ENCODE data around the gene DPH1. TPM values are rescaled to one million over a fixed set of nuclear protein-coding genes. Genes with fewer than 3 reads are reported as not detected.

Gene DPH1
- total RNA-seq, 1 donor: 28.8 TPM

GRCh38 chr17:2064147-2064489, 34.2 kb downstream of the DPH1 start:
- no peak for DNase-seq (ENCODE audit: low read depth)
- TF ChIP-seq, protein P1, sequence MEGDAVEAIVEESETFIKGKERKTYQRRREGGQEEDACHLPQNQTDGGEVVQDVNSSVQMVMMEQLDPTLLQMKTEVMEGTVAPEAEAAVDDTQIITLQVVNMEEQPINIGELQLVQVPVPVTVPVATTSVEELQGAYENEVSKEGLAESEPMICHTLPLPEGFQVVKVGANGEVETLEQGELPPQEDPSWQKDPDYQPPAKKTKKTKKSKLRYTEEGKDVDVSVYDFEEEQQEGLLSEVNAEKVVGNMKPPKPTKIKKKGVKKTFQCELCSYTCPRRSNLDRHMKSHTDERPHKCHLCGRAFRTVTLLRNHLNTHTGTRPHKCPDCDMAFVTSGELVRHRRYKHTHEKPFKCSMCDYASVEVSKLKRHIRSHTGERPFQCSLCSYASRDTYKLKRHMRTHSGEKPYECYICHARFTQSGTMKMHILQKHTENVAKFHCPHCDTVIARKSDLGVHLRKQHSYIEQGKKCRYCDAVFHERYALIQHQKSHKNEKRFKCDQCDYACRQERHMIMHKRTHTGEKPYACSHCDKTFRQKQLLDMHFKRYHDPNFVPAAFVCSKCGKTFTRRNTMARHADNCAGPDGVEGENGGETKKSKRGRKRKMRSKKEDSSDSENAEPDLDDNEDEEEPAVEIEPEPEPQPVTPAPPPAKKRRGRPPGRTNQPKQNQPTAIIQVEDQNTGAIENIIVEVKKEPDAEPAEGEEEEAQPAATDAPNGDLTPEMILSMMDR (IDR thresholded peaks at IDR 0.05; ENCODE audit: insufficient read depth, low read length): no peak
- H3K4me3 ChIP-seq (ENCODE audit: low read depth, low read length): no peak overlapping the region

DNA sequence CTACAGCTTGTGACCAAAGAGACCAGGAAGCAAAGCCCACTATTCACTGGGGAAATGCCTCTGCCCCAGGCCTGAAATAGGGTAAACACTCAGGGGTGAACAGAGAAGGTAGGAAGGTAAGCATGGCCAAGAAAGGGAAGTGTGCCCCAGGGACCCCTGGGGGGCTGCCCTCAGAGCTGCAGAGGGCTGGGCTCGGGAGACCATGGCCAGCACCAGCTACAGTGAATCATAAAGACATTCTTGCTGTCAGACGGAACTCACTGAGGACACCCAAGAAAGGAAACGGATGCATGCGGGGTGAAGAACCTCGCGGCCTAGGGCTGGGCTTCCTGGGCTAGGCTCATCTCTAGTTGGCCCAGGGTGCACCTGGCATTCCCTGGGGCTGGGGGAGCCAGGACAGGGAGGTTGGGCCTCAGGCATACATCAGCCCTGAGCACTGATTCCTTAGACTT, 34.6 kb downstream of the DPH1 start:
- TF ChIP-seq, protein P1 (IDR thresholded peaks at IDR 0.05; ENCODE audit: insufficient read depth, low read length): no peak
- no peak overlapping the region for H3K4me3 ChIP-seq (ENCODE audit: low read depth, low read length)
- no peak for DNase-seq (ENCODE audit: low read depth)

DNA sequence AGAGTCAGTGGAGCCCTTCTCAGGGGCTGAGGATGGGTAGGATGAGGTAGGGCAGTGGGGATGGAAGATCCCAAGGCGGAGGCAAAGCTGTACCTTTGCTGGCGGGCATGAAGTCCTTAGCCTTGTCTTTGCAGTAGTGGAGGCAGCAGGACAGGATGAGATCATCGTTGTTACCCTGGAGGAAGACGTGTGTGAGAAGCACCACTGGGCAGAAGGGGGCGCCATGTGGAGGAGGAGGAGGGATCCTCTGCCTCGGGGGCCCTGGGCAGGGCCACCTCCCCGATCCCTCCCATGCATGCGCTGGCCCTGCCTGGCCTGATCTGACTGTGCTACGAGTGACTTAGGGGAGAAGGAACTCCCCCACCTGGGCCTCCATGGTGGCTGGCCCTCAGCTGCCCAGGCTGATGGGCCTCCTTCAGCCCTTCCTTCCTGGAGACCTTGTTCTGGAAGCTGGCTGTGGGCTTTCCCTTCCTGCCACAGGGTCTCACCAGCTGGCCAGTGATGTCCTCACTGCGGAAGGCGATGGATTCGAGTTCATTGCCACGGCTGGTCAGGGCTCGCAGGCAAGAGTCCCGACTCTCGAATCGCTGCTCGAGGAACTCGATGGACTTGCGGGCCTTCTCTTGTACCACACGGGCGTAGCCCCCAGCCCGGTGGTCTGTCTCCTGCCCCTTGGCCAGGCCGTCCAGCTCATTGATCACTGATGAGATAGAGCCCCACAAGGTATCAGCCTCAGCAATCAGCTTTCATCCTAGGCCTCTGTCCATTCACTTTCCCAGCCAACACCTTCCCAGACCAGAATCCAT, 35.2 kb downstream of the DPH1 start:
- no peak overlapping the region for H3K4me3 ChIP-seq (ENCODE audit: low read depth, low read length)
- TF ChIP-seq, protein P1 (IDR thresholded peaks at IDR 0.05; ENCODE audit: insufficient read depth, low read length): peak; percentile 60
- DNase-seq (ENCODE audit: low read depth): peak; percentile 68

DNA sequence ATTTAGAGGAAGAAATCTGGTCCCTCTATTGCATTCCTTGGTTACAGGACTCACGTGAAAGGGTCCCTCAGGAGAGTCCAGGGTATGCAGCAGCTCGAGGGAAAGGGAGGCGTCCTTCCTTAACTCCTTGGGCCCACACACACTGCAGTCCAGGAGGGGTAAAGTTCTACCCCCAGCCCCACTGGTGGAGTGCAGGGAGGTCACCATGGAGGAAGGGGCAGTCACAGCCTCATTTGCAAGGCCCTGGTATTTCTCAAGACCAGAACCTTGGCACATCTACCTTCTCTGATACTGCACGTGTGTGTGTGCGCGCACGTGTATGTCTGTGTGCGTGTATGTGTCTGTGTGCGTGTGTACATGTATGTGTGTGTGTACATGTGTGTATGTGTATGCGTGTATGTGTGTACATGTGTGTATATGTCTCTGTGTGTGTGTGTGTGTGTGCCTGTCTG, 36.0 kb downstream of the DPH1 start:
- no peak overlapping the region for H3K4me3 ChIP-seq (ENCODE audit: low read depth, low read length)
- TF ChIP-seq, protein P1 (IDR thresholded peaks at IDR 0.05; ENCODE audit: insufficient read depth, low read length): no peak
- no peak for DNase-seq (ENCODE audit: low read depth)

DNA sequence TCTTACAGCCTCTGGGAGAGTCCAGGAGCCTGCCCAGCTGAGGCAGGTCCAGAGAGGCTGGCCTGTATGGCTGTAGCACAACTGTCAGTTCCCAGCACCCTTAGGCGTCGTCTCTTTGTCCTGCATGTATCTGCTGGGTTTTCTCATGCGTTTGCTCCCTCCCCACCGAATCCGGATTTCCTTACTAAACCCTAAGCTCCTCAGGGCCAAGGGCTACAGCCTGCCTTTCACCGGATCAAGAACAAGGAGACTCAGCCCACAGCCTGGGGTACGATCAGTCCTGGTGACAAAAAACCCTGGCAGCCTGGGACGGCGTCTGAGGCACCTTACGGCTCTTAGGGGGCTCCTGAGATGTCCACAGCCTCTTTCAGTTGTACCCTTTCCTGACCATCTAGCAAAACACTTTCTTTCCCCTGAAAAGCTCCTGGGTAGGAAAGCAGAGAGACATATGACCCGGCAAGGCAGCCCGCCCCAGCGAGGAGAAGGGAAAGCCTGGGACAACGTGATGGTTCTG, 37.2 kb downstream of the DPH1 start:
- no peak overlapping the region for H3K4me3 ChIP-seq (ENCODE audit: low read depth, low read length)
- TF ChIP-seq, protein P1 (IDR thresholded peaks at IDR 0.05; ENCODE audit: insufficient read depth, low read length): no peak
- DNase-seq (ENCODE audit: low read depth): no peak

- peak; percentile 73 for DNase-seq (ENCODE audit: low read depth)
- H3K4me3 ChIP-seq (ENCODE audit: low read depth, low read length): no peak overlapping the region
- TF ChIP-seq, protein P1 (IDR thresholded peaks at IDR 0.05; ENCODE audit: insufficient read depth, low read length): no peak
Observed at GRCh38 chr17:2067608-2068024, 37.7 kb downstream of the DPH1 start.

Measured in fibroblast of the aortic adventitia (primary cell).